NCI-H2227 (cell line): ENCODE results near the gene FAM131C.
"Not testable (repeated sequence)": the region's sequence is repeated elsewhere in the genome, so short reads cannot be mapped to it uniquely, and the experiment has no call there.

ENCODE experiments used
- DNase-seq: peaks from one replicate; lab custom pipeline; 2025; ENCODE audit not compliant: unreplicated experiment; lab: John Stamatoyannopoulos, UW

FAM131C gene

DNA sequence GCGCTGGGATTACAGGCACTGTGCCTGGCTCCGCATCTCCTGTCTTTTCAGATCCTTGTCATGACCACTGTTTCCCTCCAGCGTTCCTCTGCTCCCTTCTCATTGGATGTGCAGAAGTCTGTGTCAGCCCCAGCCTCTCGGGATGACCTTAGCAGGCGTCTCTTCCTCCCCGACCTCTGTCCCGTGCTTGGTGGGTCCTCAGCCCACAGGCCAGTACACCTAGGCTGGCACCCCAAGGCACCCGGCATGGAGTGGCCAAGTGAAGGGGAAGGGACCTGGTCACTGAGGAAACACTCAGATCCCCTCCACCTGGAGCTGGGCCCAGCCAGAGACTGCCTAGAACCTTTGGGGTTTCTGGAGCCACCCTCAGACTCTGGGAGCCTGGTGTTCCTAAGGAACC lies 32.3 kb downstream of the FAM131C start:
- no peak for DNase-seq

DNA sequence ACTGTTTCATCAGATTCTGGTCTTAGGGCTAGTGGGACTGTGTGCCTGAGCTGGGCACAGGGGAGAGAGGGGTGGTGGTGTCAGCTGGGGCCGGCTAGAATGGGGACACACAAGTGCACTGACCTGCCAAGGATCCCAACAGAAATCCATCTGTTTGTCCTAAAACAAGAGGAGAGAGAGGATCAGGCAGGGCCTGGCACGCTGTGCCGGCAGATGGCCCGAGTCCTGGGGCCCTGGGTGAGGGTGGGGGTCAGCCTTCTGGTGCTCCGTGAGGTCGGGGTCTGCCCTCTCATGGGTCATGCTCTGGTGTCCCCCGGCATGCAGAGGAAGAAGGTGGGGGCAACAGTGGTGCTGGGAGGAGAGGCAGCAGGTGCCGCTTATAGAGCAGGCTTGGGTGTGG lies 33.6 kb downstream of the FAM131C start:
- not testable (repeated sequence) for DNase-seq

DNA sequence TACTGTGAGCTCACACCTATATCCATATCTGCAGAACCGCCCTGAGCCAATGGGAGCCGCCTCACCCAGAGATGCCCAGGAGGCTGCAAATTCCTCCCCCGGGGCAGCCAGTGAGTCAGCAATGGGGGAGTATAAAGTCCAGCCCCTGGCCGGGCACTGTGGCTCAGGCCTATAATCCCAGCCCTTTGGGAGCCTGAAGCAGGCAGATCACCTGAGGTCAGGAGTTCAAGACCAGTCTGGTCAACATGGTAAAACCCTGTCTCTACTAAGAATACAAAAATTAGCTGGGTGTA lies 34.9 kb downstream of the FAM131C start:
- DNase-seq = no peak

DNA sequence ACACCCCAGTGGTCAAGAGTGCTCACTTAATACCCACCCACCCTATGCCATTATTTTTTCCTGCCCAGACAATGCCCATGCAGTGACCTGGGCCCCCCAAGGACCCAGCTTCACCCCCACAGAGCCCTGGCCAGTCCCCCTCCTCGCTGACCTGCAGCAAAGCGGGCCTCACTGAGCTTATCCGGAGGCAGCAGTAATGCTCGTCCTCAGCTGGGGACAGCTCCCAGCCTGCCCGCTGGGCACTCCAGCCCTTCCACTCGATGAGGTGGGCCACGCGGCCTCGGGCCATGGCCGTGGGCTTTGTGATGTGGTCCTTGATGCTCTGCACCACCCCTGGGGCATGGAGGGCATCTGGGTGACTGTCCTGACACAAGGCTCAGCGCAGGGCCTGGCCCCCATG lies 37.0 kb downstream of the FAM131C start:
- not testable (repeated sequence) for DNase-seq

DNA sequence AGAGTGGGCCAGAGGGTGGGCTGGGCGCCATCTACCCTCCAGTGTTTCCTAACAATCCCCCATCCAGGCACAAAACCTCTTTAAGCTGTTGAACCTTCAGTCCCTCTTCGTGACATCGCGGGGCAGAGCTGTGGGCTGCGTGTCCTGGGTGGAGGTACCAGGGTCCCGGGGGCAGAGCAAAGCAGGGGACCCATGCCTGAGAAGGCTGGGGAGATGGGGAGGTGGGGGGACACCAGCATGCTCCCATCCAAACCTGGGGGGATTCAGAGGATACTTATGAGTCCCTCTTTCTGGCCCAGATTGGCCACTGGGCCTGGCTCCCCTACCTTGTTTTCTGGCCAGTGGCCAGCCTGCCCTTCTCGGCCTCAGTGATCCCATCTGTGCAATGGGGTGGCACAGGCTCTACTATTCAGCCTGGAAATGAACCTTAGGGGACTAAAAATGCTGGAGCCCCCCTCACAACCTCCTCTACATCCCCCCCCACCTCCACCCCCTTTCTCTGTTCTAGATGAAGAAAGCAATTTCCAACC lies 40.3 kb downstream of the FAM131C start:
- not testable (repeated sequence) for DNase-seq

DNA sequence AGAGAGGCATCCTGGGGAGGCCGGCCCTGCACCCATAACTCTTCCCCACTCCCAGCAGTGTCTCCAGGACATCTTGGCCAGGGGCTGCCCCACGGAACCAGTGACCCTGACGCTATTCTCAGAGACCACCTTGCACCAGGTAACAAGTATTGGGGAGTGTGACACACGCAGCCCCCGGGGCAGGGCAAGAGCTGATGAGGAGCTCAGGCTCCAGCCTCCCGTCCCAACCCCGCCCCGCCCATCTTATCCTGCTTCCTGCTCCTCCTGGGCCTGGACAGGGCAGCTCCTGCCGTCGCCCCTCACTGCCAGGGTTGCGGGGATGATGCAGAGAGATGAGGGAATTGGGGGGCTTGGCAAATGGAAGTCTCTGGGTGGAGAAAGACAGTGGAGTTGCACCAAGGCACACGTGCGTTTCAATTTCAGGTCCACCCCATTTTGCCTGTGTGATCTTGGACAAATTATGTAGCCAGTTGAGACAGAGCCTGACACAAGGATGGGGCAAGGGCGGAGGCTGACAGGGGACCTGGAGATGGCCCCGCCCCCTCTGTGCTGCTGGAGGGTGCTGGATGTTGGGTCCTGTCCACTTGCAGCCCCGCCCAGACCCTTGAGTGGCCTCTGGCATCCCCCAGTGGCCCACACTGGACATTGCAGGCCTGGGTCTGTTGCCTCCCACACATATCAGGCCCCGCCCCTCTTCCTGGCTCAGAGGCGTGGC lies 40.9 kb downstream of the FAM131C start:
- peak; percentile 91 for DNase-seq

DNA sequence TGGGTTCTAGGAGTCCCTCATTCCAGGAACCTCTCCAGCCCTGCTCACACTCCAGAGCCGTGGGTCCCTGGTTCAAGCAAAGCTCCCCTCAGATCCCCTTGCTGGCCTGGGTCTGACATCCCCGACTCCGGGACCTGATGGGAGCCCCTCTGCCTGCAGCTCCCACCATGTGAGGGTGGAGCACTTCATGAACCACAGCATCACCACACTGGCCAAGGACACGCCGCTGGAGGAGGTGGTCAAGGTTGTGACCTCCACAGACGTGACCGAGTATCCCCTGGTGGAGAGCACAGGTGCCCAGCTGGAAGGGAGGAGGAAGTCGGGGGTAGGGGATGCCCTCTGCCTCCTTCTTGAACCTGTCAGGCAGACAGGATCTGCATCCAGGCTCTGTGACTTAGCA lies 41.9 kb downstream of the FAM131C start:
- no peak for DNase-seq

DNA sequence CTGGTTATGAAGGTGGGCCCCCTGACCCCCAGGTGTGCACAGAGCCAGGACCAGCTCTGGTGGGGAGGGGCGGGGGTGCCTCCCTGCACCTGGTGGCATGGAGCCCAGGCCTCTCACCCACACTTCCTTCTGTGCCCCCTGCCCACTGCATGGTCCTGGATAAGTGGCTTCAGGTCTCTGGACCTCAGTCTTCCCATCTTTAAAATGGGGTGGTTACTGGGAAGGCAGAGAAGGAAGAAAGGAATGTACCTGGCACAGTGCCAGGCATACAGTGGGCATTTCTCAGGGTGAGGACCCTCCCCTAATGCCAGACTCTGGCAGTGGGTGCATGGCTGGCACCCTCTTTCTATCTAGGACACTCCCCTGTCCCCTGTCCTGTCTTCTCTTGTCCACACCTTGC lies 44.2 kb downstream of the FAM131C start:
- no peak for DNase-seq

DNA sequence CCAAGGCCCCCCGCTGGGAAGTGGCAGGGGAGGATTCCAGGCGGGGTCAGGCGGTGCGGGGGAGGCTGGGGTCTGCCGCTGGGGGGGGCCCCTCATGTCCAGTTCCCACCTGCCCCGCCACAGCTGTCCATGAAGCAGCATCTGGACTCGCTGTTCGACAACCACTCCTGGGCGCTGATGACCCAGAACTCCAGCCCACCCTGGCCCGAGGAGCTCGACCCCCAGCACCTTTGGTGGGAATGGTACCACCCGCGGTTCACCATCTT lies 44.5 kb downstream of the FAM131C start:
- not testable (repeated sequence) for DNase-seq

DNA sequence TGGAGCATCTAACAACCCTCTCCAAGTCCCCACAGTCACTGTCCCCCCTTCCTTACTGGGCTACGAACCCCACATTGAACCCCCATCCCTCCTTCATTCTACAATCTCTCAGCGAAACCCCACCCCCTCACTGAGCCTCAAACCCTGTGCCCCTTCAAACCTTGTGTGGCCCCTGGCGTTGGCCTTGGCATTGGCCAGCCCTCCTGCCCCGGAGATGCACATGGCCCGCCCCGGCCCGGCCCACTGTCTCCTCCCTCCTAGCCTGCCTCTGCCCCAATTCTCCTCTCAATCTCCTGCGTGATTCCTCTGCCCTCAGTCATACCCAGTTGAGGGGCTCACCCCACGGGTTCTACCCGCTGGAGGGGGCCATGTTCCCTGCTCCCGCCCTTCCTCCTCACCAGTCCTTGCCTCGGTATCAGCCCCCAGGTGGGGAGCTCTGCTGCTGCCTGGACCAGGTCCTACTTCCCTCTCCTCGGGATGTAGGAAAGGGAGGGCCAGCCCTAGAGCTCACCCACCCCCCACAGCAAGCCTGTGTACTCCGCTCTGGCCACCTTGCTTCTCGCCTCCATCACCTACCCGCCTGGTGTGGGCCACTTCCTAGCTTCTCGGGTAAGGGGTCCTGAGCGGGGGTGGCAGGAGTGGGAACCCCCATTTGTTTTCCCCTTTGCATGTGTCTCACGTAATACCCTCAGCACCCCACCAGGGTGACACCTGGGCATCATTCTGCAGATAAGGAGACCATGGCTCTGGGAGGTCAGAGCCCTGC lies 45.0 kb downstream of the FAM131C start:
- DNase-seq = no peak

DNA sequence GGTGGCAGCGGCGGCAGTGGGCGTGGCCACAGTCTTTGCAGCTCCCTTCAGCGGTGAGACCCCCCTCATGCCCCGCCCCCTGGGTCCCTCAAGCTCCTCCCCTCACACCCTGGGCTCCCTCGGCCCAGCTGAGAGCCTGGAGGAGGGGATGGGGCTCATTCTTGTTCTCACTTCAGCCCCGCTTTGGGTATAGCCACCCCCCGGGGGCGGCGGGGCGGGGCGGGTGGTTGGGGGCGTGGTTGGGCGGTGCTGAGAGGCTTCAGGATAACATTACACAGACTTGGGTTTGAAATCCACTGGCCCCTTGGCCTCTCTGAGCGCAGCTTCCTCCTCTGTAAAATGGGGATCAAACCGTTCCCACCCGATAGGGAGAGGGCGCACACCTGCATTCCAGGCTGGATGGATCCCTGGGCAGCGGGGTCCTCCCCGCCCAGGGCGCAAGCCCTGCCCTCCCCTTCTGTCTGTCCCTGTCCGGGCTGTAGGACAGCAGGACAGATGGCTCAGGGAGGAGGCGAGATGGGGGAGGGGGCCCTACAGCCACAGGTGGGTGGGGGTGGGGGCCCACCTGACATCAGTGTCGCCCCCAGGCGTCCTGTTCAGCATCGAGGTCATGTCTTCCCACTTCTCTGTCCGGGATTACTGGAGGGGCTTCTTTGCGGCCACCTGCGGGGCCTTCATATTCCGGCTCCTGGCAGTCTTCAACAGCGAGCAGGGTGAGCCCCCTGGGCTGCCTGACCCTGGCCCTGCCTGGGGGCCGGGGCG lies 46.5 kb downstream of the FAM131C start:
- peak; percentile 61 for DNase-seq

DNA sequence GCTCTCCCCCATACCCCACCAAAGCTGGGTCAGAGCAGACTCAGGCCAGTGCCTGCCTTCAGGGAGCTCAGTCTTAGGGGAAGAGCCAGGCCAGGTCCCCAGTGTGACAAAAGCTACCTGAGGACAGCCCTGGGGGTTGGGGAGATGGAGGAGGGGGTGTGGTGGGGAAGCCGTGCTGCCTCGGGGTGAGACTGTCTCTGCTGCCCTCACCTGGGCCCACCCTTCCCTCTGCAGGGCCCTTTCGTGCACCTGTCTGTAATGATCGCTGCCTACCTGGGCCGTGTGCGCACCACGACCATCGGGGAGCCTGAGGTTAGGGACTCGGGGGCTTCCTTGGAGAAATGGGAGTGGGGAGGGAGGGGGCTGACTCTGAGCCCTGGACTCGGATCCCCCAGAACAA lies 47.1 kb downstream of the FAM131C start:
- DNase-seq = not testable (repeated sequence)

DNA sequence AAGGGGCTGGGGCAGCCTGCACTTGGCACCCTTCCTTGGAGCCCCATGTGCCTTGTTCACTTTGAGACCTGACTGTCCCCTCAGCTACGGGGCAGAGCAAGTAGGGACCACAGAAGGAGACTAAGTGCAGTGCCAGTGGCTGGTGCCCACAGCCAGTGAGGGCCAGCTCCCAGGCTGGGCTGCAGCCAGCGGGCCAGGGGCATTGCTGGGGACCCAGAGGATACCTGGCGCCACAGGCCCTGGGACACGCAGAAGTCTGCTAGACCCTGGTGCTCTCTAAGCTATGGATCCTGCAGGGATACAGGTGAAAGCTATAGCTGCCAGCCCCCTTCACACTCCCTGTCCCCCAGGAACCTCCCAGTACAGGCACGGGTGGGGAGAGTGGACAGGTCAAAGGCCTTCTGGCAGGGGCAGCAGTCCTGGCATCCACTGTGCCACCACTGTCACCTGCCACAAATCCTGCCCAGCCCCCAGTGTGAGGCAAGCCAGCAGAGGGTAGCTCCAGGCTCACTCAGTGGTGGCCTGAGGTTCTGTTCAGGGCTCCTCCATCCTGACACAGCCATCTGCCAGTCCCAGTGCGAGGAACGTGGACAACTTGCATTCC lies 50.3 kb downstream of the FAM131C start:
- DNase-seq = no peak

DNA sequence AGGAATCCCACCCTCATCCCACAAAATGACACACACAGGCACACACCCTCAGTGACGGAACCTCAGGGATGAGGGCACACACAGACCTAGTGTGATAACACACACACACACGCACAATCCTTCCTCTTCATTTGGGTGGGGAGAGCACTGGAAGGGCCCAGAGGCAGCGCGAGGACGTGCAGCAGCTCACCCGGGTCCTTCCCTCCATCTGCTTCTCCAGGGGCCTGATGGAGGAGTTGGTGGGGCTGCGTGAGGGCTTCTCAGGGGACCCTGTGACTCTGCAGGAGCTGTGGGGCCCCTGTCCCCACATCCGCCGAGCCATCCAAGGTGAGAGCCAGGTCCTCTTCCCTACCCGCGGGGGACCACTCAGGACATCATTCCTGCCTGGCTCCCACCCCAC lies 51.1 kb downstream of the FAM131C start:
- DNase-seq = no peak

DNA sequence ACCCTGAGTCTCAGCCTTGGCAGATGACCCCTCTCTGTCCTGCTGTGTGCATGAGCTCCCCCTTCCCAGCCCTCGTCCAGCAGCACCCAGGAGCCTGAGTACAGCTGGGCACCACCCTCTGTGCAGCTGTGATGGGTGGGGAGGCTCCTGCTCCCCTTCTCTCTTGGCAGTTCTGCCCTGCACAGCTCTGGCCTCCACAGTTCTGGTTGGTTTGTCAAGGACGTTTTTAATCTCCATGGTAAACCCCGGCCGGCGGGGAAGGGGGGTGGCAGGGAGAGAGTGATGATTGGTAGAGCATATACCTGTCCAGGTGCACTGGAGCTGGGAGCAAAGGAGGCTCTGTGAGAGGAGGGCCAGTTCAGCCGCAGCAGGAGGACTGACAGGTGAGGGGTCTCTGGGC lies 51.8 kb downstream of the FAM131C start, which contains the start of gene CLCNKA:
TSS of gene CLCNKA (plus strand) at position 356 of the 400 bp plus-strand sequence. CDS start 584 bp downstream, outside the sequence.
- DNase-seq = no peak

DNA sequence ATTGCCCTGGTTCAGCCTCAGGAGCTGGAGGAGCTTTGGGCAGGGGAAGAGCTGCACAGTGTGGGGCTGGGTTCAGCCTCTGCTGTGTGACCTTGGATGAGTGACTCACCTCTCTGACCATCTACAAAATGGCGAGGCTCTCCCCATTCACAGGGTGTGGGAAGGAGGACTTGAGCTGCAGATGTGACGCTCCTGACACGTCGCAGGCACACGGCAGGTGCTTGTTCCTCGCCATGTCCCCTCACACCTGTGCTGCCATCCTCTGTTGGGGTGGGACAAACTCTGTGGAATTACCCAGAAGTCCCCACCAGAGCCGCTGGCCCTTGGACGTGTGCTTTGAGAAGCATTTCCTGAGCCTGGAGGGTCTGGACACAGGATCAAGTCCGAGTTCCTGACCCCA lies 52.6 kb downstream of the FAM131C start:
- DNase-seq = not testable (repeated sequence)

DNA sequence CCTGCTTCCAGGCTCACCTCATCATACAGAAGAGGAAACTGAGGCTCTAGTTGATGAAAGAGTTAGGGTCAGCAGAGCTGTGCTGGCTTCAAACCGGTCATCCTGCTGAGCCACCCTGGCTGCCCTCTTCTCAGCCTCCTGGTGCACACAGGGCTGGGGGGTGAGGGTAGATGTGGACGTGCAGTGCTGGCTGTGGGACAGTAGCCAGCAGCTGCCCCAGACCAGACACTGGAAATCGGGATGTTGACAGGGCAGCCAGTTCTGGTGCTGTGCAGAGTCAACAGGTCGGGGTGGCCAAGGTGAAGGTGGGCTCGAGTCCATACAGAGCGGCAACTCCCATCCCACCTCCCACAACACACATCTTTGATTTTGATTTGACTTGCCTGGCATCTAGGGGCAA lies 53.1 kb downstream of the FAM131C start:
- no peak for DNase-seq

DNA sequence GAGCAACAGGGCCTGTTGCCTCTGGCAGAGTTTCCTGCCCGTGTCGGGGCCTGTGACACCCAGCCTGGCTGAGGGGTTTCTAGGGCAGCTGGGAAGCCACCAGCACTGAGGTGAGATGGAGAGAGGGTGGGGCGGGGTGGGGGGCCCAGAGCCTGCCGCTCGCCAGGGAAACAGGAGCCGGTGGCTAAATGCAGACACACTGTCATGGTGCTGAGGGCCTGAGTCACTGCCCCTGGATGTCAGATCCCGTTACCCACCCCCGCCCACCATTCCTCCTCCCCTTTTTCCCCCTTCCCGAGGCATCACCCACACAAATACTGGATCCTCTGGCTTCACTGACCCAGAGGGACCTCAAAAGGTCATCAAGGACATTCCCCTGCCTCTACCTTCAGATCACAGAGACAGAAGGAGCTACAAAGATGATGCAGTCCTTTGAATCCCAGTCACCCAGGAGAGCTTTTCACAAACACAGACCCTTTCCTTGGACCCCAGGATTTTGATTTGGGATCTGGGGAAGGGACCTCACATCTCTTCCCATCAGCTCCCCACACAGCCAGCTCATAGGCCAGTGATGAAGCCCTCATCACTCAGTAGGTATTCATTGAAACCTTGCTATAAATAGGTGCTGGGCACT lies 53.7 kb downstream of the FAM131C start:
- no peak for DNase-seq

DNA sequence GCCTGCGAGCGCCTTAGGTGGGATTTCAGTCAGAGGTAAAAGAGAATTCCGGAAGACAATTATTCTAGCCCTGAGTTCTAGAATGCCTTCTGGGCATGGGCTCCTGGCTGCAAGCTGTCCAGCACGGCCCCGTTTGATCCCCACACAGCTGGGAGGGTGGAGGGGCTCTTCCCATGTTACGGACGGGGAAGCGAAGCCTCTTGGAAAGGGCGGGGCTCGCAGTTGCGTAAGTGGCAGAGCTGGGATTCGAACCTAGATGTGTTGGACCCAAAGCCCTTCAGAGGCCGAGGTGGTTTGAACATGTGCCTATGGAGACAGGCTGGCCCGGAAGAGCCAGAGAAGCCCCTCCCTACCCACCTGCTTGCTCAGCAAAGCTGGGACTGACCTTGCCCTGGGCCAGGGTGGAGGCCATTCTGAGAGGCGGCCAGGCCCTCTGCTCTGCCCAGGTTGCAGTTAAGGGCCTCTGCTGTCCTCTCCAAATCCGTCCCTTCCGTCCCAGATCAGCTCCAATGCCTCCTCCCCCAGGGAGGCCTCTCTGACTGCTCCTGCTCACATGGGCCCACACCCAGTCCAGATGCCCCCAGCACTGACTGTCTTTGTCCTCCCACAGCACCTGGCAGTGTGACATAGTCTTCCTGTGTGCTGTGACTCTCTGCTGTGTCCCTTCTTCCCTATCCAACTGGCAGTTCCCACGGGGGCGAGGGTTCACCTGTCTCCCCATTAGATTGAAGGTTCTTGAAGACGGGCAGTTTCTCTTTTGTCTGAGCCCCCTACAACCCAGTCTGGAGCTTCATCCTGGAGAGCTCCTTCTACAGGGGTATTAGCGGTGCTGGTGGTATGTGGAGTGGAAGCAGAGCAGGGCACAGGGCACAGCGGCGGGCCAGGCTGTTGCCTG lies 54.5 kb downstream of the FAM131C start:
- no peak for DNase-seq

DNA sequence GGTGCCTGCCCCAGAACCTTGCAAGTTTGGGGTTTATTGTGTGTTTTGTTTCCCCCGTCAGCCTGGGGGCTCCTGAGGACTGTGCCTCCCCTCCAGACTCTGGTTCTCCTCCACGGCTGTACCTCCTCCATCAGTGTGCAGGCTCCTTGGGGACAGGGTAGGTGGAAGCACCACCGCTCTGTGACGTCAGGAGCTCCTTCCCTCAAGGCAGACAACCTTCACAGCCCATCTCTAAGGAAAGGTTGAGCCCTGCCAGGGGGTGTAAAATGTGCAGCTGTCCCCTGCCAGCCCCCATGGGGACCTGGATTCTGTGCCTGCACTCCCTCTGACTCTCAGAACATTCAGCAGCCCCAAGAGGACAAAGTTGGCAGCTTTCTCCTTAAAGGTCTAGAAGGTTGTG lies 55.1 kb downstream of the FAM131C start:
- no peak for DNase-seq
